Nephron progenitor cell (in vitro differentiated cells): ENCODE data around the gene OSBP.

ENCODE experiments used
- DNase-seq: peaks from one replicate; pipeline ENCODE4 v3.0.0; 2021
- H3K27ac Mint-ChIP-seq: 2 replicates; pipeline ENCODE4 v1.8.0; 2021; ENCODE audit warnings: mild to moderate bottlenecking, moderate library complexity, mixed read lengths
- H3K27me3 Mint-ChIP-seq: 2 replicates; pipeline ENCODE4 v1.8.0; 2021; ENCODE audit warnings: mild to moderate bottlenecking, low read depth, mixed read lengths; ENCODE audit not compliant: poor library complexity
- H3K36me3 Mint-ChIP-seq: 2 replicates; pipeline ENCODE4 v1.8.0; 2021; ENCODE audit warnings: low read depth, mixed read lengths
- H3K4me1 Mint-ChIP-seq: 2 replicates; pipeline ENCODE4 v1.8.0; 2021; ENCODE audit warnings: mixed read lengths
- H3K4me3 Mint-ChIP-seq: 2 replicates; pipeline ENCODE4 v1.8.0; 2021; ENCODE audit warnings: mild to moderate bottlenecking, moderate library complexity, mixed read lengths
- H3K9me3 Mint-ChIP-seq: 2 replicates; pipeline ENCODE4 v1.8.0; 2021; ENCODE audit warnings: mild to moderate bottlenecking, moderate library complexity, mixed read lengths
- TF ChIP-seq, protein P1 (sequence below): fragments of 200-600 bp; sonication (generic); IDR thresholded peaks from 2 replicates; pipeline ENCODE4 v1.5.0; 2021; ENCODE audit warnings: antibody characterized with exemption

OSBP gene

DNA sequence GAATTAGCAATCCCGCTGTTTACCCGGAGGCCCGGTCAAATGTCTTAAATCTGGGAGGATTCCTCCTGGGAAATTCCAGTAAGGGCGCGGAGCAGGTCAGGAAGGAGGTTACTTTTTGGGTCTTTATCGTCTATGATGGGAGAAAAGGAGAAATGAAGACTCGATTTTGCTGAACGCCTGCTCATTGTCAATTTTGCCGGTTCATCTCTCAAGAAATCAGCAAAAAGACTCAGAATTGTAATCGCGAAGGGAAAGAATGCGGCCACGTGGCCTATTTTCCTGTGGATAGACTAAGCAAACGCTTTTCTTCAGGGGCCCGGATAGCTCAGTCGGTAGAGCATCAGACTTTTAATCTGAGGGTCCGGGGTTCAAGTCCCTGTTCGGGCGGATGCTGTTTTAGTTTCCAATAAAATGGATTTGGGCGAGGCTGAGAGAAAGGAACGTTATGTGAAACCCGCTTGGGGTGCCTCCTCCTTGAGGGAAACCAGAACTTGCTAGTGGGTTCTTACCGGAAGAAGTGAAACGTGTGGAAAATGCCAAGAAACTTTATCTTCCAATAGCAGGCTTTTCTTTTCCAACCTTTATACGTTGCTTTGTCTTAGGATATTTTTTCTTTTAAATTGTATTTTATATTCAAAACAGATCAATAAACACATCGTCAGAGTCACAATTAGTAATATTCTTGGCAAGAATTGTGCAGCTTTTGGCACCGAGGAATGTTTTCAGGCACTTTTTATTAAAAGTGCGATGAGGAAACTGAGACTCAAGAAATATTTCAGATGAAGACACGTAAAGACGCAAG is 59.3 kb downstream of the OSBP start:
- peak; percentile 69 for DNase-seq
- Mint-ChIP-seq H3K4me3 (peak overlapping the region; percentile 87), H3K36me3 (no peaks in the 10 kb centered on the region), H3K4me1 (peaks cover 23% of the 10 kb centered on the region), H3K27me3 (peaks cover 31% of the 10 kb centered on the region), H3K9me3 (peaks cover 3% of the 10 kb centered on the region), H3K27ac (peak overlapping the region; percentile 78)
- TF ChIP-seq, protein P1, sequence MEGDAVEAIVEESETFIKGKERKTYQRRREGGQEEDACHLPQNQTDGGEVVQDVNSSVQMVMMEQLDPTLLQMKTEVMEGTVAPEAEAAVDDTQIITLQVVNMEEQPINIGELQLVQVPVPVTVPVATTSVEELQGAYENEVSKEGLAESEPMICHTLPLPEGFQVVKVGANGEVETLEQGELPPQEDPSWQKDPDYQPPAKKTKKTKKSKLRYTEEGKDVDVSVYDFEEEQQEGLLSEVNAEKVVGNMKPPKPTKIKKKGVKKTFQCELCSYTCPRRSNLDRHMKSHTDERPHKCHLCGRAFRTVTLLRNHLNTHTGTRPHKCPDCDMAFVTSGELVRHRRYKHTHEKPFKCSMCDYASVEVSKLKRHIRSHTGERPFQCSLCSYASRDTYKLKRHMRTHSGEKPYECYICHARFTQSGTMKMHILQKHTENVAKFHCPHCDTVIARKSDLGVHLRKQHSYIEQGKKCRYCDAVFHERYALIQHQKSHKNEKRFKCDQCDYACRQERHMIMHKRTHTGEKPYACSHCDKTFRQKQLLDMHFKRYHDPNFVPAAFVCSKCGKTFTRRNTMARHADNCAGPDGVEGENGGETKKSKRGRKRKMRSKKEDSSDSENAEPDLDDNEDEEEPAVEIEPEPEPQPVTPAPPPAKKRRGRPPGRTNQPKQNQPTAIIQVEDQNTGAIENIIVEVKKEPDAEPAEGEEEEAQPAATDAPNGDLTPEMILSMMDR, result no peak

DNA sequence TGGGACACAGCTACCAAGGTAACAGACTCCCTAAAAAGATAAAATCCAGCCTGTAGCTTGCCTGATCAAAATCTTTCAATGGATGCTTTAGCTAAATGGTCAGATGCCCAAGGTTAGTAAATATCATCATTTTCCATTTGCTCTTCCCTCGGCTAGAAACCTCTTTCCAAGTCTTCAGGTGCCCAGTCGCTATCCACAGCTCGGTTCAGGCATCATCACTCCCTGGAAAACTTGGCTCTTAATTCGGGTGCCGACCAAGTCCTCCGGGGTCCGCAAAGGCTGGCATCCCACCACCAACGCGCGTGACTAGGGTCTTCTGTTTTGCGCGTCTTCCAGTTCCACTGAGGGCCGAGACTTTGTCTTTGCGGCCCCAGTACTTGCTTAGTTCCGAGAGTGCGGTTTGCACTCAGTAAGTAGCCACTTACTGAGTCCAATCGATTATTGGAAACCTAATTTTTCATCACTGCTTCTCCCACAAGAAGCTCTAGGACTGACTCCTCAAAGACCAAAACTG is 59.9 kb downstream of the OSBP start:
- TF ChIP-seq, protein P1, result no peak
- peak; percentile 20 for DNase-seq
- Mint-ChIP-seq H3K4me3 (peak overlapping the region; percentile 87), H3K36me3 (no peaks in the 10 kb centered on the region), H3K27me3 (peaks cover 38% of the 10 kb centered on the region), H3K4me1 (peaks cover 19% of the 10 kb centered on the region), H3K9me3 (peaks cover 3% of the 10 kb centered on the region), H3K27ac (peak overlapping the region; percentile 78)

DNA sequence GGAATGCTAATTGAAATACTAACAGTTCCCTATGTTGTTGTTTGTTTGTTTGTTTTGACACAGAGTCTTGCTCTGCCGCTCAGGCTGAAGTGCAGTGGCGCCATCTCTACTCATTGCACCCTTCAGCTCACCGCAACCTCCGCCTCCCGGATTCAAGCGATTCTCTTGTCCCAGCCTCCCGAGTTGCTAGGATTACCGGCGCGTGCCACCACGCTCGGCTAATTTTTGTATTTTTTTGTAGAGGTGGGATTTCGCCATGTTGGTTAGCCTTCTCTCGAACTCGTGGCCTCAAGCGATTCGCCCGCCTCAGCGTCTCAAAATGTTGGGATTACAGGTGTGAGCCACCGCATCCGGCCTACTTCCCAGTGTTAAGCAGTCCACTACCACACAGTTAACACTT is 62.3 kb downstream of the OSBP start:
- no peaks in the 10 kb centered on the region for H3K36me3 Mint-ChIP-seq

DNA sequence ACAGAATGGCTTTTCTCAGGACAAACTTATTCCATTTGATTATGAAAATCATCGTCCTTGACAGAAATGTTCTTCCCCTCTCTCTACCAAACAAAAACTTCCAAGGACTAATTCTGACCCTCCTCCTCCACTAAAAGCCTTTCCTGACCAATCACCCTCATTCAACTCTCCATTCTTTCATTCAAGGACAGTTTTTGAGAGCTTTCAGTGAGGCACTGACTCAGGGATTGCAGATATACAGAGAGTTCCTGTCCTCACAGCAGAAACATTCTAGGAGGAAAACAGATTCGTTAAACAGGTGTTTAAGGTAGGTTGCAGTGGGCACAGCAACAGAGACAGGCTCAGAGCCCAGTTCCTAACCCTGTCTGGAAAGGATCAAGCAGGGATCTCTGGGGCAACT is 62.7 kb downstream of the OSBP start:
- H3K27ac Mint-ChIP-seq, result no peak overlapping the region
- TF ChIP-seq, protein P1, result no peak

More for the DNA sequence above, 62.3 kb downstream of the OSBP start:
- peaks cover 25% of the 10 kb centered on the region for H3K4me1 Mint-ChIP-seq
- peak overlapping the region; percentile 25 for H3K4me3 Mint-ChIP-seq
- H3K27ac Mint-ChIP-seq, result no peak overlapping the region
- TF ChIP-seq, protein P1, result no peak
- no peak for DNase-seq
- H3K27me3 Mint-ChIP-seq, result peaks cover 34% of the 10 kb centered on the region
- no peaks in the 10 kb centered on the region for H3K9me3 Mint-ChIP-seq

DNA sequence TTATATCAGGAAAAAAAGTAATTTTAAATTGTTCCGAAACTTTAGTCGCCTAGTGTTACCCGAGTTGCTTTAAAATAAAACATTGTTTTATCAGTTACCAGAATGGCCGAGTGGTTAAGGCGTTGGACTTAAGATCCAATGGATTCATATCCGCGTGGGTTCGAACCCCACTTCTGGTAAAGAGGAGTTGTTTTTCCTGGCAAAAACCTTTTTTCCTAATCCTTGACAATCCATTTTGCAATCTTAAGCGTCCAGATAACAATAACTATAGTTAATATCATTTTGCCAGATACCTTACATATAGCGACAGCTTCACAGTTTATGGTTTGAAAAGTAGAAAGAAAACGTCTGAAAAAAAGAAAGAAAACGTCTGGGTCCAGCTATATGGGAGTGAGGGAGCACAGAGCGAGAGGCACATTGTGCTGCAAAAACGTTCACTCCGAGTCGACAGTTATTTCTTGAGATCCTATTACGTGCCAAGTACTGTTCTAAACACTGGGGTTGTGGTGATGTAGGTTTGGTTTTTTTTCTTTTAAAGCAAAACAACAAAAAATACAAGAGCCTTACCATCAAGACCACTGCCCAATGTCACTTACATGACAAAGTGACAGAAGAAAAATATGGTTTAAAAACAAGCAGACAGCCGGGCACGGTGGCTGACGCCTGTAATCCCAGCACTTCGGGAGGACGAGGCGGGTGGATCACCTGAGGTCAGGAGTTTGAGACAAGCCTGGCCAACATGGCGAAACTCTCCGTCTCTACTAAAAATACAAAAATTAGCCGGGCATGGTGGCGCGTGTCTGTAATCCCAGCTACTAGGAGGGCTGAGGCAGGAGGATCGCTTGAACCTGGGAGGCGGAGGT is 63.7 kb downstream of the OSBP start:
- TF ChIP-seq, protein P1, result no peak
- Mint-ChIP-seq H3K4me3 (peak overlapping the region; percentile 83), H3K27ac (peak overlapping the region; percentile 88), H3K4me1 (peaks cover 36% of the 10 kb centered on the region), H3K27me3 (peaks cover 29% of the 10 kb centered on the region), H3K9me3 (no peaks in the 10 kb centered on the region), H3K36me3 (no peaks in the 10 kb centered on the region)
- DNase-seq, result peak; percentile 47

More for the DNA sequence above, 62.7 kb downstream of the OSBP start:
- Mint-ChIP-seq H3K36me3 (no peaks in the 10 kb centered on the region), H3K4me3 (peak overlapping the region; percentile 83), H3K9me3 (no peaks in the 10 kb centered on the region), H3K27me3 (peaks cover 34% of the 10 kb centered on the region), H3K4me1 (peaks cover 30% of the 10 kb centered on the region)
- DNase-seq, result no peak
